ENCODE results near the gene GSDME. TPM values are rescaled to one million over a fixed set of nuclear protein-coding genes. Genes with fewer than 3 reads are reported as not detected.

GSDME gene
- polyA plus RNA-seq, 1 donor (not counting 4 experiments of a cell fraction or from before 2014, with no cell fraction given): 105 TPM

- dilution Hi-C loops (cut with MboI; ENCODE audit: extremely low pct_ligation_motif_present, low sequenced_read_pairs): no loop called here
- no peaks in the 10 kb centered on the region for H3K79me2 ChIP-seq (ENCODE audit: control insufficient read depth, insufficient read depth, low read length)
- no peaks in the 10 kb centered on the region for H3K9me3 ChIP-seq (ENCODE audit: control insufficient read depth, low read depth, low read length)
- H4K20me1 ChIP-seq (ENCODE audit: control insufficient read depth, extremely low read depth, insufficient read depth, low read length): no peaks in the 10 kb centered on the region
- no peak overlapping the region for H2AFZ ChIP-seq (ENCODE audit: control insufficient read depth, low read length)
- no peak overlapping the region for H3K4me2 ChIP-seq (ENCODE audit: control insufficient read depth, extremely low read depth, insufficient read depth, low read depth, low read length)
- H3K36me3 ChIP-seq (ENCODE audit: control insufficient read depth in 2 of 2, extremely low read depth in 1 of 2, insufficient read depth in 2 of 2, low read length in 2 of 2): peaks cover 41 to 45% of the 10 kb centered on the region in 2 experiments
- DNase-seq (ENCODE audit: low read depth, low spot score): no peak
- no peaks in the 10 kb centered on the region for H3K9me1 ChIP-seq (ENCODE audit: control insufficient read depth, extremely low read depth, insufficient read depth, low read length)
- TF ChIP-seq CTCF (optimal IDR thresholded peaks at IDR 0.05 in 1 of 3, IDR thresholded peaks at IDR 0.05 in 1 of 3, conservative IDR thresholded peaks at IDR 0.05 in 1 of 3; ENCODE audit: extremely low read depth in 1 of 3, insufficient read depth in 2 of 3, low read length in 3 of 3) (no peak), EZH2 (IDR thresholded peaks at IDR 0.05; ENCODE audit: low read length) (no peak)
- H3K27me3 ChIP-seq (ENCODE audit: control insufficient read depth, extremely low read depth, insufficient read depth, low read length): no peaks in the 10 kb centered on the region
- H3K4me3 ChIP-seq (ENCODE audit: control insufficient read depth in 2 of 3, extremely low read depth in 1 of 3, insufficient read depth in 2 of 3, low read depth in 1 of 3, low read length in 3 of 3): no peak overlapping the region
- no peak for FAIRE-seq
- H3K4me1 ChIP-seq (ENCODE audit: control insufficient read depth, extremely low read depth, insufficient read depth, low read length): no peaks in the 10 kb centered on the region
- H3K27ac ChIP-seq (ENCODE audit: control insufficient read depth, insufficient read depth, low read length): no peak overlapping the region
- no peak overlapping the region for H3K9ac ChIP-seq (ENCODE audit: control insufficient read depth, extremely low read depth, insufficient read depth, low read length)
These were observed 42.6 kb downstream of the GSDME start for GRCh38 chr7:24714676-24715010.

- Histone ChIP-seq H3K4me1 (ENCODE audit: control insufficient read depth, extremely low read depth, insufficient read depth, low read length) (no peaks in the 10 kb centered on the region), H3K4me3 (ENCODE audit: control insufficient read depth in 2 of 3, extremely low read depth in 1 of 3, insufficient read depth in 2 of 3, low read depth in 1 of 3, low read length in 3 of 3) (no peak overlapping the region), H3K4me2 (ENCODE audit: control insufficient read depth, extremely low read depth, insufficient read depth, low read depth, low read length) (no peak overlapping the region), H4K20me1 (ENCODE audit: control insufficient read depth, extremely low read depth, insufficient read depth, low read length) (no peaks in the 10 kb centered on the region), H3K27ac (ENCODE audit: control insufficient read depth, insufficient read depth, low read length) (no peak overlapping the region), H2AFZ (ENCODE audit: control insufficient read depth, low read length) (no peak overlapping the region), H3K9ac (ENCODE audit: control insufficient read depth, extremely low read depth, insufficient read depth, low read length) (no peak overlapping the region), H3K27me3 (ENCODE audit: control insufficient read depth, extremely low read depth, insufficient read depth, low read length) (no peaks in the 10 kb centered on the region), H3K9me1 (ENCODE audit: control insufficient read depth, extremely low read depth, insufficient read depth, low read length) (no peaks in the 10 kb centered on the region), H3K36me3 (ENCODE audit: control insufficient read depth in 2 of 2, extremely low read depth in 1 of 2, insufficient read depth in 2 of 2, low read length in 2 of 2) (peaks cover 43 to 48% of the 10 kb centered on the region in 2 experiments), H3K9me3 (ENCODE audit: control insufficient read depth, low read depth, low read length) (no peaks in the 10 kb centered on the region), H3K79me2 (ENCODE audit: control insufficient read depth, insufficient read depth, low read length) (no peaks in the 10 kb centered on the region)
- TF ChIP-seq EZH2 (IDR thresholded peaks at IDR 0.05; ENCODE audit: low read length) (no peak), CTCF (optimal IDR thresholded peaks at IDR 0.05 in 1 of 3, IDR thresholded peaks at IDR 0.05 in 1 of 3, conservative IDR thresholded peaks at IDR 0.05 in 1 of 3; ENCODE audit: extremely low read depth in 1 of 3, insufficient read depth in 2 of 3, low read length in 3 of 3) (no peak)
- dilution Hi-C loops (cut with MboI; ENCODE audit: extremely low pct_ligation_motif_present, low sequenced_read_pairs): no loop called here
- DNase-seq (ENCODE audit: low read depth, low spot score) (no peak), FAIRE-seq (no peak)
These were observed 43.2 kb downstream of the GSDME start for GRCh38 chr7:24713850-24714675.

Measured in keratinocyte (primary cell).